IPS-15b (cell line): Measurements from ENCODE around the gene MYL5.
A peak's percentile ranks its signal among the peaks of the same experiment; 100 is the strongest.

Source experiments
- H3K27me3 ChIP-seq: one replicate; pipeline ENCODE4 v1.6.1; 2013; ENCODE audit warnings: low read length; ENCODE audit not compliant: control insufficient read depth, insufficient read depth
- H3K36me3 ChIP-seq: one replicate; pipeline ENCODE4 v1.6.1; 2013; ENCODE audit warnings: low read length; ENCODE audit not compliant: control insufficient read depth, insufficient read depth
- H3K4me1 ChIP-seq: one replicate; pipeline ENCODE4 v1.6.1; 2013; ENCODE audit warnings: mild to moderate bottlenecking, low read length; ENCODE audit not compliant: control insufficient read depth, insufficient read depth
- H3K4me3 ChIP-seq: one replicate; pipeline ENCODE4 v1.5.1; 2013; ENCODE audit warnings: low read depth, low read length
- H3K9ac ChIP-seq: one replicate; pipeline ENCODE4 v1.6.1; 2013; ENCODE audit warnings: low read depth, mild to moderate bottlenecking, low read length
- H3K9me3 ChIP-seq: one replicate; pipeline ENCODE4 v1.6.1; 2013; ENCODE audit warnings: mild to moderate bottlenecking, low read length; ENCODE audit not compliant: control insufficient read depth, insufficient read depth

MYL5 gene

DNA sequence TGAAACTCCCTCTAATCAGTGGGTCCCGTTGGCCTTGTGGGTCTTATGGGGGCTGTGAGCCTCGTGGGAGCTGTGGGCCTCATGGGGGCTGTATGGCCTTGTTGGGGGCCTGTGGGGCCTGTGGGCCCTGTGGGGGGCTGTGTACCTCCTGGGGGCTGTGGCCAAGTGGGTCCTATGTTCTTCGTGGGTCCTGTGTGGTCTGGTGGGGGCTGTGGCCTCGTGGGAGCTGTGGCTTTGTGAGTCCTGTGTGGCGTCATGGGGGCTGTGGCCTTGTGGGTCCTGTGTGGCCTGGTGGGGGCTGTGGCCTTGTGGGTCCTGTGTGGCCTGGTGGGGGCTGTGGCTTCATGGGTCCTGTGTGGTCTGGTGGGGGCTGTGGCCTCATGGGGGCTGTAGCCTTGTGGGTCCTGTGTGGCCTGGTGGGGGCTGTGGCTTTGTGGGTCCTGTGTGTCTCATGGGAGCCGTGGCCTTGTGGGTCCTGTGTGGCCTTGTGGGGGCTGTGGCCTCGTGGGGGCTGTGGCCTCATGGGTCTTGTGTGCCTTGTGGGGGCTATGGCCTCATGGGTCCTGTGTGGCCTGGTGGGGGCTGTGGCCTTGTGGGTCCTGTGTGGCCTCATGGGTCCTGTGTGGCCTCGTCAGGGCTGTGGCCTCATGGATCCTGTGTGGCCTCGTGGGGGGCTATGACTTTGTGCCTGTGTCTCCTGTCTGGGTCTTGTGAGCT lies 38.7 kb downstream of the MYL5 start:
- Histone ChIP-seq H3K9ac (no peak overlapping the region), H3K27me3 (no peaks in the 10 kb centered on the region), H3K36me3 (no peaks in the 10 kb centered on the region), H3K4me1 (no peaks in the 10 kb centered on the region), H3K9me3 (no peaks in the 10 kb centered on the region), H3K4me3 (no peak overlapping the region)

GRCh38 chr4:714087-714486 lies 39.7 kb downstream of the MYL5 start:
- Histone ChIP-seq H3K36me3 (no peaks in the 10 kb centered on the region), H3K9me3 (no peaks in the 10 kb centered on the region), H3K4me3 (no peak overlapping the region), H3K4me1 (no peaks in the 10 kb centered on the region), H3K27me3 (no peaks in the 10 kb centered on the region), H3K9ac (no peak overlapping the region)

- Histone ChIP-seq H3K9me3 (no peaks in the 10 kb centered on the region), H3K36me3 (peaks cover 7% of the 10 kb centered on the region), H3K4me1 (no peaks in the 10 kb centered on the region), H3K4me3 (no peak overlapping the region), H3K9ac (peak overlapping the region; percentile 47), H3K27me3 (no peaks in the 10 kb centered on the region)
Observed at GRCh38 chr4:717601-718320, 43.4 kb downstream of the MYL5 start.

DNA sequence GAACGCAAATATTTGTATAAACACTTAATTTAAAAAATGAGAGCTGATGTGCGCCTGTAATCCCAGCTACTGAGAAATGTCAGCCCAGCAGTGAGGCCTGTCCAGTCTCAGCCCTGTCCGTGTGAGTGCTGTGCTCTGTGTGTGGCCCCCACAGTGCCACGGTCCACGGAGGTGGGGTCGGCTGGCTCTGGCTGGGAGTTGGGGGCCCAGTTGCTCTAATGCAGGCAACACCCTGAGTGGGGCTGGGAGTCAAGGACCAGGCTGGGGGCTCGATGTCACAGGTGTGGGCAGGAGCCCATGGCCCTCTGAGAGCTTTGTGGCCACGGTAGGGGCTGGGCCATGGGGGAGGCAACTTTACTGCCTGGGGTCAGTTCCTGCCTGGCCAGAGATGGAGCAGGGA lies 44.1 kb downstream of the MYL5 start:
- peaks cover 7% of the 10 kb centered on the region for H3K36me3 ChIP-seq
- no peaks in the 10 kb centered on the region for H3K4me1 ChIP-seq

DNA sequence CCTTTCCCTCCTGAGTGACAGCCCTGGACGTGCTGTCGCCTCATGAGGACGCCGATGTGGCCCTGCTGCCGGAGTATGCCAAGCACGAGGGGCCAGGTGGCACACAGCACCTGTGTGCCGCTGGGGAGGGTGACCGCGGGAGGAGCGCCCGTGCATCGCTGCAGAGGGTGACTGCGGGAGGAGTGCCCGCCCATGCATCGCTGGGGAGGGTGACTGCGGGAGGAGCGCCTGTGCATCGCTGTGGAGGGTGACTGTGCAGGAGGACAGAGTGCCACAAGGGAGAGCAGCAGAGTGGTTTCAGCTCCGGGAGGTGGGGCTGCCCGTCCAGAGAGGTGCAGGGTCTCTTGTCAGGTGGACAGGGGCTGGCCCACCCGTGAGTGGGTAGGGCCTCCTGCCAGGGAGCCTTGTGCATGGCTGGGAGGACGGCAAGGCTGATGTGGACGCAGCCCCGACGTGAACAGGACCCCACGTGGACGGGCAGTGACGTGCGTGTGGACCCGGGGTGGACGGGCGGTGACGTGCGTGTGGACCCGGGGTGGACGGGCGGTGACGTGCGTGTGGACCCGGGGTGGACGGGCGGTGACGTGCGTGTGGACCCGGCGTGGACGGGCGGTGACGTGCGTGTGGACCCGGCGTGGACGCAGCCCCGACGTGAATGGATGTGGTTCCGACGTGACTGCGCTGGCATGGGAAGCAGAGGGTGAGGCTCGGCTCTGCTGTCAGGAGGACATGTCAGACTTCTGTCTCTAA lies 45.9 kb downstream of the MYL5 start:
- H3K4me1 ChIP-seq = no peaks in the 10 kb centered on the region
- H3K4me3 ChIP-seq = no peak overlapping the region
- H3K27me3 ChIP-seq = no peaks in the 10 kb centered on the region
- H3K9me3 ChIP-seq = no peaks in the 10 kb centered on the region
- no peak overlapping the region for H3K9ac ChIP-seq
- peaks cover 11% of the 10 kb centered on the region for H3K36me3 ChIP-seq

More for the DNA sequence above, 44.1 kb downstream of the MYL5 start:
- Histone ChIP-seq H3K27me3 (no peaks in the 10 kb centered on the region), H3K4me3 (no peak overlapping the region), H3K9me3 (no peaks in the 10 kb centered on the region), H3K9ac (no peak overlapping the region)

- Histone ChIP-seq H3K9ac (no peak overlapping the region), H3K27me3 (no peaks in the 10 kb centered on the region), H3K9me3 (no peaks in the 10 kb centered on the region), H3K4me1 (no peaks in the 10 kb centered on the region), H3K36me3 (peaks cover 11% of the 10 kb centered on the region), H3K4me3 (no peak overlapping the region)
Observed at GRCh38 chr4:721261-722168, 47.2 kb downstream of the MYL5 start.

- Histone ChIP-seq H3K9me3 (no peaks in the 10 kb centered on the region), H3K27me3 (no peaks in the 10 kb centered on the region), H3K9ac (no peak overlapping the region), H3K36me3 (peaks cover 11% of the 10 kb centered on the region), H3K4me3 (no peak overlapping the region), H3K4me1 (no peaks in the 10 kb centered on the region)
Observed at GRCh38 chr4:722169-722725, 47.9 kb downstream of the MYL5 start.

GRCh38 chr4:722851-723360 lies 48.6 kb downstream of the MYL5 start:
- Histone ChIP-seq H3K27me3 (no peaks in the 10 kb centered on the region), H3K4me3 (no peak overlapping the region), H3K4me1 (no peaks in the 10 kb centered on the region), H3K36me3 (peaks cover 11% of the 10 kb centered on the region), H3K9ac (no peak overlapping the region), H3K9me3 (no peaks in the 10 kb centered on the region)

- H3K36me3 ChIP-seq = peaks cover 14% of the 10 kb centered on the region
- no peaks in the 10 kb centered on the region for H3K27me3 ChIP-seq
- H3K9me3 ChIP-seq = no peaks in the 10 kb centered on the region
- no peak overlapping the region for H3K4me3 ChIP-seq
- H3K4me1 ChIP-seq = no peaks in the 10 kb centered on the region
- H3K9ac ChIP-seq = no peak overlapping the region
Observed at GRCh38 chr4:723751-724530, 49.6 kb downstream of the MYL5 start.

DNA sequence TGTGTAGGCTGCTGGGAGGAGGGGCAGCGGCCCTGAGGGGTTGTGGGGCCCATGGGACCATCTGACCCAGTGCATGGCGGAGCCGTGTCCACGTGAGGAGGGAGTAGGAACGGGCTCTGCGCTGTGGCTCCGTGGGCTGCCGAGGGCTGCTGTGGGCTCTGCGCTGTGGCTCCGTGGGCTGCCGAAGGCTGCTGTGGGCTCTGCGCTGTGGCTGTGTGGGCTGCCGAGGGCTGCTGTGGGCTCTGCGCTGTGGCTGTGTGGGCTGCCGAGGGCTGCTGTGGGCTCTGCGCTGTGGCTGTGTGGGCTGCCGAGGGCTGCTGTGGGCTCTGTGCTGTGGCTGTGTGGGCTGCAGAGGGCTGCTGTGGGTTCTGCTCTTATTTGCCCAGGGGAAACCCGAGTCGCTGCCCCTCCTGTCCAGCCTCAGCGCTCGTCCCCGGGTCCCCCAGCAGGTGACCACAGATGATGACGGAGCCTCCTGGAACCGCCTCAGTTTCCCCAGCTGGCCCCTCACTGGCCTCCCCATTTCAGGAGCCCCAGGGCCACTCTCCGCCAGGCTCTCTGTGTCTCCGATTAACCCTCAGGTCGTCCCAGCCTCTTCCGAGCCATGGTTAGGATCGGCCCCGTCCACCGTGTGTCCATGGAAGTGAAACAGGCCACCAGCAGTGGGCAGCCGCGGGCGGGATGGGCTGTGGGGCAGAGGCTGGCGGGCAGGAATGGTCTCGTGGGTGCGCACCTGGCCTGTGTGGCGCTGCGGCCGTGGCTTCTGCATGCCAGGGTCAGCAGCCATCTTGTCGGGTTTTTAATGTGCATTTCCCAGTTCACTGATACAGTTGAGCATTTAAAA lies 51.3 kb downstream of the MYL5 start:
- H3K9ac ChIP-seq = no peak overlapping the region
- H3K4me3 ChIP-seq = no peak overlapping the region
- H3K27me3 ChIP-seq = no peaks in the 10 kb centered on the region
- no peaks in the 10 kb centered on the region for H3K9me3 ChIP-seq
- H3K36me3 ChIP-seq = peaks cover 15% of the 10 kb centered on the region
- no peaks in the 10 kb centered on the region for H3K4me1 ChIP-seq
